Activated CD8-positive, alpha-beta memory T cell treated with anti-CD3 and anti-CD28 coated beads, Interleukin-2, amount 50 U/mL, for 48 hours (primary cell): Measurements from ENCODE around the gene DNAH2.

ENCODE experiments used
- DNase-seq: peaks from one replicate; pipeline ENCODE4 v3.0.0-alpha.2; 2020

The DNAH2 gene

GRCh38 chr17:7824021-7824924, 106.7 kb downstream of the DNAH2 start:
- DNase-seq: no peak

GRCh38 chr17:7825206-7825990, 107.9 kb downstream of the DNAH2 start:
- no peak for DNase-seq

GRCh38 chr17:7830616-7831015, 113.1 kb downstream of the DNAH2 start:
- no peak for DNase-seq

- DNase-seq: no peak
Measured at GRCh38 chr17:7831233-7831632, 113.7 kb downstream of the DNAH2 start.

GRCh38 chr17:7832431-7832830, 114.9 kb downstream of the DNAH2 start:
- DNase-seq: no peak

GRCh38 chr17:7833011-7833794, 115.7 kb downstream of the DNAH2 start:
- no peak for DNase-seq

GRCh38 chr17:7833795-7834541, 116.4 kb downstream of the DNAH2 start, which contains the start of gene KDM6B:
KDM6B (plus strand) TSS chr17:7834217; CDS start chr17:7845555, 11,338 bp downstream.
- DNase-seq: peak; percentile 88

GRCh38 chr17:7834542-7834956, 117.0 kb downstream of the DNAH2 start:
- no peak for DNase-seq

GRCh38 chr17:7834957-7835813, 117.6 kb downstream of the DNAH2 start:
- DNase-seq: peak; percentile 92

- no peak for DNase-seq
Measured at GRCh38 chr17:7835814-7836595, 118.5 kb downstream of the DNAH2 start.

GRCh38 chr17:7836596-7837407, 119.3 kb downstream of the DNAH2 start:
- DNase-seq: peak; percentile 80

GRCh38 chr17:7837408-7838088, 120.0 kb downstream of the DNAH2 start:
- DNase-seq: no peak

- DNase-seq: no peak
Measured at GRCh38 chr17:7838090-7839075, 120.8 kb downstream of the DNAH2 start.

GRCh38 chr17:7839190-7839875, 121.8 kb downstream of the DNAH2 start:
- no peak for DNase-seq

- no peak for DNase-seq
Measured at GRCh38 chr17:7839876-7840261, 122.3 kb downstream of the DNAH2 start.

GRCh38 chr17:7840441-7840840, 122.9 kb downstream of the DNAH2 start:
- no peak for DNase-seq

- no peak for DNase-seq
Measured at GRCh38 chr17:7840875-7841274, 123.3 kb downstream of the DNAH2 start.
